ENCODE data around the gene CPNE2. TPM values are rescaled to one million over a fixed set of nuclear protein-coding genes. Genes with fewer than 3 reads are reported as not detected.

Gene CPNE2
- total and polyA plus RNA-seq, 2 of the 8 experiments (the other 6 are each of a cell fraction or from before 2014, with no cell fraction given), result 10.6 to 39.5 TPM

DNA sequence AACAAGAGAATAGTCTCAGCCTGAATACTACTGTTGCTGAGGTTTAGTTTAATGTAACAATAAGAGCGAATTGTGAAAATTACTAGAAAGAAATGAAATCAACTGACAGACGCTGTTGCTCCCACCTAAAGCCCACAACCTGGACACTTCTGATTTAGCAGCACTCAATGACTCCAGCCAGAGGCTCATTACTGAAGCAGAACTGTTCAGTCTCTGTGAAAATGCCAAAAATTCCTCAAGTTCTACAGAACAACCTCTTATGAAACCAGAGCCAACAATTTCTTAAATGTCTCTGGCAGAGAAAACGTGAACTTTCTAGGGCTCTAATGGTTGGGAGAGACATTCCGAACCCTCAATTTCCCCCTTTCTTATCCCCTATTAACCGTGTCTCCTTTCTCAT is 83.5 kb downstream of the CPNE2 start:
- Histone ChIP-seq H2AFZ (ENCODE audit: low read length) (no peak overlapping the region), H3K4ac (replicated peaks; ENCODE audit: insufficient read length, low read depth, low read length) (no peak overlapping the region), H3K36me3 (ENCODE audit: control insufficient read depth in 2 of 4, insufficient read depth in 4 of 4, low read length in 3 of 4) (peaks cover 0 to 25% (median 19%) of the 10 kb centered on the region in 4 experiments), H2BK120ac (replicated peaks; ENCODE audit: low read depth, low read length) (no peak overlapping the region), H3K23ac (ENCODE audit: insufficient read length) (no peak overlapping the region), H4K91ac (replicated peaks; ENCODE audit: insufficient read length, low read length) (no peak overlapping the region), H3K56ac (replicated peaks; ENCODE audit: insufficient read length, low read depth, low read length) (no peak overlapping the region), H3K14ac (ENCODE audit: insufficient read length) (no peak overlapping the region), H2BK12ac (ENCODE audit: low read depth, low read length) (no peak overlapping the region), H3K79me2 (ENCODE audit: control insufficient read depth in 1 of 2, insufficient read depth in 2 of 2, low read length in 2 of 2) (peaks cover 0 to 26% of the 10 kb centered on the region in 2 experiments; a peak in 3 of 4 replicates), H3K27me3 (replicated peaks in 1 of 4; ENCODE audit: control insufficient read depth in 3 of 4, extremely low read depth in 1 of 4, insufficient read depth in 3 of 4, low read length in 3 of 4) (no peaks in the 10 kb centered on the region), H3K9ac (replicated peaks in 1 of 4; ENCODE audit: extremely low read depth in 1 of 4, low read depth in 3 of 4, low read length in 3 of 4) (no peak overlapping the region), H4K8ac (ENCODE audit: extremely low read depth, insufficient read depth, low read length) (no peak overlapping the region), H3K9me3 (ENCODE audit: insufficient read depth in 2 of 2, low read depth in 1 of 2, low read length in 1 of 2) (no peaks in the 10 kb centered on the region), H3K18ac (ENCODE audit: extremely low read depth, low read length) (no peak overlapping the region), H4K5ac (ENCODE audit: insufficient read length, low read depth, low read length) (no peak overlapping the region), H3K4me1 (replicated peaks in 1 of 4; ENCODE audit: control insufficient read depth in 3 of 4, insufficient read depth in 4 of 4, low read length in 3 of 4) (no peaks in the 10 kb centered on the region; a peak in 1 of 7 replicates), H4K20me1 (replicated peaks in 1 of 2; ENCODE audit: control insufficient read depth in 1 of 2, insufficient read depth in 2 of 2, low read length in 2 of 2) (no peaks in the 10 kb centered on the region), H2BK5ac (ENCODE audit: low read depth, low read length) (no peak overlapping the region), H2BK20ac (ENCODE audit: low read length) (no peak overlapping the region), H3K79me1 (ENCODE audit: low read depth, low read length) (peaks cover 4% of the 10 kb centered on the region; the same call in 1 of the 2 replicates), H2BK15ac (ENCODE audit: low read length) (no peak overlapping the region), H2AK5ac (ENCODE audit: low read depth, low read length) (no peak overlapping the region), H3K4me2 (ENCODE audit: insufficient read depth in 1 of 2, low read depth in 2 of 2, low read length in 2 of 2) (no peak overlapping the region), H3K27ac (ENCODE audit: low read depth, low read length) (no peak overlapping the region), H3K23me2 (ENCODE audit: low read depth, low read length) (no peaks in the 10 kb centered on the region; the same call in 1 of the 2 replicates), H3K4me3 (ENCODE audit: extremely low read depth in 1 of 4, insufficient read depth in 2 of 4, low read depth in 3 of 4, low read length in 4 of 4) (no peak overlapping the region)
- TF ChIP-seq CHD2 (IDR thresholded peaks at IDR 0.05; ENCODE audit: low read length), result no peak
- no peak for TF ChIP-seq POLR2A (IDR thresholded peaks at IDR 0.05; ENCODE audit: control extremely low read depth in 1 of 2, low read depth in 2 of 2, low read length in 2 of 2)
- no peak for TF ChIP-seq RAD21 (IDR thresholded peaks at IDR 0.05 in 1 of 2, conservative IDR thresholded peaks at IDR 0.05 in 1 of 2; ENCODE audit: low read depth in 2 of 2, low read length in 2 of 2)
- TF ChIP-seq POU5F1 (IDR thresholded peaks at IDR 0.05; ENCODE audit: low read depth, low read length), result no peak
- no peak for TF ChIP-seq TEAD4 (IDR thresholded peaks at IDR 0.05; ENCODE audit: low read depth, low read length)
- no peak for TF ChIP-seq JUND (IDR thresholded peaks at IDR 0.05; ENCODE audit: low read length)
- TF ChIP-seq, protein P1, sequence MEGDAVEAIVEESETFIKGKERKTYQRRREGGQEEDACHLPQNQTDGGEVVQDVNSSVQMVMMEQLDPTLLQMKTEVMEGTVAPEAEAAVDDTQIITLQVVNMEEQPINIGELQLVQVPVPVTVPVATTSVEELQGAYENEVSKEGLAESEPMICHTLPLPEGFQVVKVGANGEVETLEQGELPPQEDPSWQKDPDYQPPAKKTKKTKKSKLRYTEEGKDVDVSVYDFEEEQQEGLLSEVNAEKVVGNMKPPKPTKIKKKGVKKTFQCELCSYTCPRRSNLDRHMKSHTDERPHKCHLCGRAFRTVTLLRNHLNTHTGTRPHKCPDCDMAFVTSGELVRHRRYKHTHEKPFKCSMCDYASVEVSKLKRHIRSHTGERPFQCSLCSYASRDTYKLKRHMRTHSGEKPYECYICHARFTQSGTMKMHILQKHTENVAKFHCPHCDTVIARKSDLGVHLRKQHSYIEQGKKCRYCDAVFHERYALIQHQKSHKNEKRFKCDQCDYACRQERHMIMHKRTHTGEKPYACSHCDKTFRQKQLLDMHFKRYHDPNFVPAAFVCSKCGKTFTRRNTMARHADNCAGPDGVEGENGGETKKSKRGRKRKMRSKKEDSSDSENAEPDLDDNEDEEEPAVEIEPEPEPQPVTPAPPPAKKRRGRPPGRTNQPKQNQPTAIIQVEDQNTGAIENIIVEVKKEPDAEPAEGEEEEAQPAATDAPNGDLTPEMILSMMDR (IDR thresholded peaks at IDR 0.05; ENCODE audit: control extremely low read depth in 1 of 3, insufficient read depth in 1 of 3, low read depth in 1 of 3, low read length in 3 of 3), result no peak
- TF ChIP-seq NANOG (IDR thresholded peaks at IDR 0.05; ENCODE audit: insufficient read depth, low read depth, low read length, poor library complexity, severe bottlenecking), result no peak
- no peak for TF ChIP-seq SUZ12 (IDR thresholded peaks at IDR 0.05; ENCODE audit: low read length)
- no peak for TF ChIP-seq CREB1 (IDR thresholded peaks at IDR 0.05)
- TF ChIP-seq CHD1 (IDR thresholded peaks at IDR 0.05; ENCODE audit: low read depth, low read length), result no peak
- ChIA-PET POLR2A (ENCODE audit: partially characterized antibody) (interaction anchor here (0.6 to 2.3 kb wide), 2 partner anchors 10 to 115 kb away, joined by 3 to 10 read pairs; partner anchors contain the start of genes PSME3IP1 and RSPRY1), CTCF (ENCODE audit: partially characterized antibody) (no interaction called here)
- FAIRE-seq, result no peak
- DNase-seq (ENCODE audit: low read depth in 1 of 2, low spot score in 2 of 2), result no peak
- 89% methylated on average over 5 of the region's 5 CpGs; no CpG with 5 or more reads in 1 of the 2 experiments for WGBS, 2 experiments (ENCODE audit: extremely low coverage in 1 of 2, insufficient coverage in 1 of 2, insufficient read length in 1 of 2, insufficient replicate concordance in 2 of 2, low coverage in 1 of 2, low lambda C conversion rate in 2 of 2, missing lambda C conversion rate in 1 of 2)
